ENCODE results near the gene PNPLA3.

The PNPLA3 gene
- total RNA-seq = 0.13 to 0.94 reads per million in 2 donors

GRCh38 chr22:43923631-43924464 is at the start of gene PNPLA3:
Gene PNPLA3, plus strand, starts transcription at chr22:43923805. Its CDS starts 107 bp downstream, at chr22:43923912.
- peak; percentile 39 to 76 (median 63) for DNase-seq

- DNase-seq = no peak
Measured at GRCh38 chr22:43876866-43877509, 46.6 kb upstream of the PNPLA3 start.

GRCh38 chr22:43878079-43878795 is 45.4 kb upstream of the PNPLA3 start:
- DNase-seq = no peak

GRCh38 chr22:43878831-43879550 is 44.6 kb upstream of the PNPLA3 start:
- no peak for DNase-seq

- DNase-seq = no peak
Measured at GRCh38 chr22:43879901-43880540, 43.6 kb upstream of the PNPLA3 start.

- no peak for DNase-seq
Measured at GRCh38 chr22:43880541-43880991, 43.0 kb upstream of the PNPLA3 start.

- no peak for DNase-seq
Measured at GRCh38 chr22:43881091-43882061, 42.2 kb upstream of the PNPLA3 start.

- DNase-seq = no peak
Measured at GRCh38 chr22:43882122-43882767, 41.4 kb upstream of the PNPLA3 start.

- peak in 2 of 5 experiments; percentile 15 to 65 for DNase-seq
Measured at GRCh38 chr22:43883012-43883661, 40.5 kb upstream of the PNPLA3 start.

GRCh38 chr22:43883719-43884415 is 39.7 kb upstream of the PNPLA3 start:
- no peak for DNase-seq

GRCh38 chr22:43884600-43885318 is 38.8 kb upstream of the PNPLA3 start:
- peak in 3 of 5 experiments; percentile 17 to 24 (median 18) for DNase-seq

- no peak for DNase-seq
Measured at GRCh38 chr22:43885319-43885671, 38.3 kb upstream of the PNPLA3 start.

GRCh38 chr22:43885786-43886185 is 37.8 kb upstream of the PNPLA3 start:
- DNase-seq = no peak

- DNase-seq = no peak
Measured at GRCh38 chr22:43886231-43886630, 37.4 kb upstream of the PNPLA3 start.

- DNase-seq = no peak
Measured at GRCh38 chr22:43887391-43887790, 36.2 kb upstream of the PNPLA3 start.

GRCh38 chr22:43888740-43889139 is 34.9 kb upstream of the PNPLA3 start:
- DNase-seq = no peak

- DNase-seq = no peak
Measured at GRCh38 chr22:43889201-43889859, 34.3 kb upstream of the PNPLA3 start.

GRCh38 chr22:43889860-43890253 is 33.7 kb upstream of the PNPLA3 start:
- DNase-seq = no peak
